KG1 (cell line): ENCODE results near the gene IAH1.
"Not testable (repeated sequence)": the region's sequence is repeated elsewhere in the genome, so short reads cannot be mapped to it uniquely, and the experiment has no call there.

Source experiments
- DNase-seq: peaks from one replicate; lab custom pipeline; 2025; lab: John Stamatoyannopoulos, UW

Gene IAH1

GRCh38 chr2:9473308-9473984 is 905 bp upstream of the IAH1 start:
- DNase-seq: no peak

- DNase-seq: no peak
Observed at GRCh38 chr2:9473985-9474360, 378 bp upstream of the IAH1 start.

- DNase-seq: no peak
Observed at GRCh38 chr2:9477914-9478313, 3.6 kb downstream of the IAH1 start.

GRCh38 chr2:9478526-9478925 is 4.2 kb downstream of the IAH1 start:
- DNase-seq: no peak

- no peak for DNase-seq
Observed at GRCh38 chr2:9480157-9480556, 5.8 kb downstream of the IAH1 start.

GRCh38 chr2:9483107-9483506 is 8.8 kb downstream of the IAH1 start:
- DNase-seq: no peak

- DNase-seq: no peak
Observed at GRCh38 chr2:9484533-9484932, 10.2 kb downstream of the IAH1 start.

GRCh38 chr2:9488583-9489547 is 14.5 kb downstream of the IAH1 start:
- DNase-seq: no peak

GRCh38 chr2:9490789-9491188 is 16.4 kb downstream of the IAH1 start:
- no peak for DNase-seq

GRCh38 chr2:9492927-9493326 is 18.6 kb downstream of the IAH1 start:
- DNase-seq: no peak

GRCh38 chr2:9493478-9493877 is 19.1 kb downstream of the IAH1 start:
- no peak for DNase-seq

- no peak for DNase-seq
Observed at GRCh38 chr2:9494081-9494480, 19.7 kb downstream of the IAH1 start.

- DNase-seq: no peak
Observed at GRCh38 chr2:9497017-9497416, 22.7 kb downstream of the IAH1 start.

GRCh38 chr2:9498210-9498609 is 23.9 kb downstream of the IAH1 start:
- DNase-seq: no peak

- DNase-seq: no peak
Observed at GRCh38 chr2:9508931-9509330, 34.6 kb downstream of the IAH1 start.

- DNase-seq: not testable (repeated sequence)
Observed at GRCh38 chr2:9513946-9514345, 39.6 kb downstream of the IAH1 start.

- no peak for DNase-seq
Observed at GRCh38 chr2:9517118-9517782, 42.9 kb downstream of the IAH1 start.

GRCh38 chr2:9518163-9518562 is 43.8 kb downstream of the IAH1 start:
- no peak for DNase-seq

GRCh38 chr2:9518780-9519179 is 44.4 kb downstream of the IAH1 start:
- DNase-seq: no peak

- no peak for DNase-seq
Observed at GRCh38 chr2:9519250-9519649, 44.9 kb downstream of the IAH1 start.

- no peak for DNase-seq
Observed at GRCh38 chr2:9524291-9524690, 49.9 kb downstream of the IAH1 start.

- DNase-seq: no peak
Observed at GRCh38 chr2:9525266-9525665, 50.9 kb downstream of the IAH1 start.
